GM21576 (cell line): ENCODE results near the gene ITGAE.

Source experiments
- ATAC-seq: cut with Tn5 transposase; IDR thresholded peaks from one replicate; pipeline ENCODE4 v1.9.1; 2021; ENCODE audit warnings: mild to moderate bottlenecking, moderate library complexity; ENCODE audit not compliant: unreplicated experiment

Gene ITGAE

GRCh38 chr17:3697103-3697476 is 103.9 kb downstream of the ITGAE start:
- no peak for ATAC-seq

- ATAC-seq: no peak
These were observed 105.1 kb downstream of the ITGAE start, which contains the start of gene P2RX5 for GRCh38 chr17:3695723-3696411. P2RX5 (minus strand) TSS chr17:3696155; CDS start chr17:3696005, 150 bp downstream.

DNA sequence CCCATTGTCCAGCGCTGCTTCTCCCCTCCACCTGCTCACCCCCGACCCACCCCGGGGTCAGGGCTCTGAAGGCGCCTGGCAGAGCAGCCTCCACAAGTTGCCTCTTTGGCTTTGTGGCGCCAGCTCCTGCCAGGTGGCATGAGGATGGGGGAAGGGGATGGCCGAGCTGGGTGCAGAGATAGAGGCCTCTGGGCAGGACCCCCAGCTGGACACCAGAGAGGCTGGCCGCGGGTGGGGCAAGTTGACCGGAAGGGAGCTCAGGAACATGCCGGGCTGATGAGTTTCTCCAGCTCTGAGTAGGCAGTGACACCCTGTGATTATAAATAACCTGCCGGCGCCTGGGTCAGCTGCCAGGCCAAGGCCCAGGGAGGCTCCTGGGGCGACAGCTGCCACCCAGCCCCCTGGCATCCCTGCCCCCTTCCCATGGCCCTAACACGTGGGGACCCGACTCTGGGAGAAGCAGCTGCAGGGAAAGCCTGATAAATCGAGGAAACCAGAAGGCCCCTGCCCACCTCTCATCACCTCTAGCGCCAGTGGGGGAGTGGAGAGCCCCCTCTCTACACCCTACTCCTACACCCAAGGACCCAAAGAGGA is 105.8 kb downstream of the ITGAE start:
- no peak for ATAC-seq

GRCh38 chr17:3693829-3694231 is 107.2 kb downstream of the ITGAE start:
- peak; percentile 53 for ATAC-seq

- ATAC-seq: no peak
These were observed 107.8 kb downstream of the ITGAE start for GRCh38 chr17:3693141-3693540.

DNA sequence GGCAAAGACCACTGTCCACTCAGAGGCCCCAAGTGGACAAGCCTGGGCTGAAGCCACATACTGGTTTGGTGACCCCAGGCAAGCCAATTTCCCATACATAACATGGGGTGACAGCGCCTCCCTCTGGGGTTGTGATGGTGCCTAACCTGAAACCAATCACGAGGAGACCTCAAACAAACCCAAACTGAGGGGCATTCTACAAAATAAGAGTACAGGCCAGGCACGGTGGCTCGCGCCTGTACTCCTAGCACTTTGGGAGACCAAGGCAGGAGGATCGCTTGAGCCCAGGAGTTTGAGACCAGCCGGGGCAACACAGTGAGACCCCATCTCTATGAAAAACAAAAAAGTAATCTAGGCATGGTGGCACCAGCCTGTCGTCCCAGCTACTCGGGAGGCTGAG is 108.6 kb downstream of the ITGAE start:
- ATAC-seq: no peak

DNA sequence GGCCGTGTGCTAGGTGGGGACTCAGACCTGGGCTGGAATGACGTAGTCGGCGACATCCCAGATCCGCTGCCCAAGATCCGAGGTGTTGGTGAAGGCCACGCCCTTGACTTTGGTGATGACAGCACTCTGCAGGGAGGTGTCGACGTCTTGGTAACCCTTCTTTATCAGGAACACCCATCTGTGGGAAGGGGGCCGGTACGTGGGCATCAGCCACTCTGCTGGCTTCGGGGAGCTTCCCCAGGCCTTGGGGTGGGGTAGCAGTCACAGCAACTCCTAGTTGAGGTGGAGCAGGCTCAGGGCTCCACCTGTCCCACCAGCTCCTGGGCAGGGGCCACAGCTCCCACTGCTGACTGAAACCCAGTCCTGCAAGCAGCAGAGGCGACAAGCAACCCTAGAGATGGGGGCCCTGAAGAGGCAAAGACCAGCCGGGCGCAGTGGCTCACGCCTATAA is 109.3 kb downstream of the ITGAE start:
- no peak for ATAC-seq

DNA sequence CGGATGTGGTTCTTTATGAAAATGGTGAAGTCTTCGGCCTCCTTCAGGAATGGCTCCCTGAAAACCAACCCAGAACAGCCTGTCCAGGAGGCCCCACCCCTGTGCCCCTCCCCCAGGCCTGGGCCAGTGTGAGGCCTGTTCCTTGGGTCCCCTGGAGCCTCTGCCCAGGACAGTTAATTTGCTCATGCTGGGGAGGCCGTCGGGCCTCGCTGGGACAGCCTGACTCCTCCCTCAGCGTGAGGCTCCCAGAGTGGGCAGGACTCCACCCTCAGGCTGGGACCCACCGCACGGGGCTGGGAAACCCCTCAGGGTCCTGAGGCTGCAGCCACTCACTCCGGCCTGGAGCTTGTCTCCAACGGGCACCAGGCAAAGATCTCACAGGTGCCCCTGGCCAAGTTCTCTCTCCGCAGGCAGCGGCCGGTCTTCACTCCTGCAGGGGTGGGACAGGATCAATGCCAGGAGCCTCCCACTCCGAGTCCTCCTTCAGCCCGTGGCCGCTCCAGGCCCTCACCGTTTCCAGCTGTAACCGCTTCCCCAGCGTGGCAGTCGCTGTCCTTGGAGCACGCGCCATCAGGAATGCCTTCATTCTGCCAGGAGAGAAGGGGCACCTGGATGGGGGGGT is 110.8 kb downstream of the ITGAE start:
- ATAC-seq: no peak

DNA sequence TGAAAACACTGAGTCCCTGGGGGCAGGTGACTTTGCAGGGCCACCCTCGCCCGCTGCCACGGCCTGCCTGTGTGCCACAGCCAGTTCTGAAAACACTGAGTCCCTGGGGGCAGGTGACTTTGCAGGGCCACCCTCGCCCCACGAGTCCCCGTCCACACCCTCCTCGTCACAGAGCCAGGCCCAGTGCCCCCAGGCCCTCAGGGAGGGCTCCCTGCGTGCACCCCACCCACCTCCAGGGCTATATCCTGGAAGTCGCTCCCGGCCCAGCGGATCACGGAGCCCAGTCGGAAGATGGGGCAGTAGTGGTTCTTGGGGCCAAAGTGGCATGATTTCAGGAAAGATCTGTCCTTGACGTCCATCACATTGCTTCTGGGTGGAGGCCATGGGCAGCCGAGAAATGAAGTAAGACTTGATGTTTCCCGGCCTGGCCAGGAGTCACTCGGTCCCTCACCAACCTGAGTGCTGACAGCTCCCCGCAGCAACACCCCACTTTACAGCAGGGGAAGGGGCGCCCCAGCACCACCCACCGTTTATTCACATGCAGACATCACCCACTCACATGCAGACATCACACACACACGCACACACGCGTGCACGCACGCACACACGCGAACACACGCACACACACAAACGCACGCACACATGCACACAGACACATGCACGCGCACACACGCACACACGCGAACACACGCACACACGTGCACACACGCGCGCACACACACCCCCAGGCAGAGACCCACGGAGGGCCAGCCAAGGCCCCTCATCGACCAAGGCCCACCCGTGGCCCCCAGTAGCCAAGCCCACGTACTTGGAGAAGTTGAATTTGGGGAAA is 111.5 kb downstream of the ITGAE start:
- ATAC-seq: no peak

DNA sequence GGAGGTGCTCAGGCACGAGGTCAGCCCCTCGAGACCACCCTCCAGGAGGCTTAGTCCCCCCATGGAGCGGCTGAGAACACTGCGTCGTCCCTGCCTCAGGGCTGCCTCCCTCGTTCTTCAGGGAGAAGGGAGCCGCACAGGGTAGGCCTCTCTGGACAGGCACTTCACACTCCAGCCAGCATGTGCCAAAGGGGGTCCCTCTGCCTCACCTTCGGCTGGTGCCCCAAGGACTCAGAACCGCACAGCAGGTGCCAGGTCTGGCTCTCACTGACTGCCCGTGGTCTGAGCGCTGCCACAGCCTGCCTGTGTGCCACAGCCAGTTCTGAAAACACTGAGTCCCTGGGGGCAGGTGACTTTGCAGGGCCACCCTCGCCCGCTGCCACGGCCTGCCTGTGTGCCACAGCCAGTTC is 112.1 kb downstream of the ITGAE start:
- no peak for ATAC-seq

- no peak for ATAC-seq
These were observed 112.9 kb downstream of the ITGAE start for GRCh38 chr17:3688027-3688553.

DNA sequence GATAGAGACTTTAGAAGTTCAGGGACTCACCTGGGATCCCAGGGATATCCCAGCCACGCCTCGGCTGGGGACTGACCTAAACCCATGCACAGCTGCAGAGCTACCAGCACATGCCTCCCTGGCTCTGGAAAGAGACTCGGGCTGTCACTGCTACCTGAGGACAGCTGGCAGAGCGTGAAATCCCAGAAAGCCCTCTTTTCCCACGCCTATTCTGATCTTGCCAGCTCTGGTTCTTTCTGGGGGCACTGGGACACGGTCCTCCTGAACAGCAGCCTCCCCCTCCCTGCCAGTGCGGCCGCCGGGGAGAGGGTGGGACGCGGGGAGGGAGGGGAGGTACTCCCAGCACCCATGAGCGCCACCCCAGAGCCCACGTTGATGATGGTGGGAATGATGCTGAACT is 115.8 kb downstream of the ITGAE start:
- no peak for ATAC-seq

GRCh38 chr17:3683054-3683511 is 117.9 kb downstream of the ITGAE start:
- ATAC-seq: no peak

- ATAC-seq: no peak
These were observed 119.0 kb downstream of the ITGAE start for GRCh38 chr17:3682033-3682432.

DNA sequence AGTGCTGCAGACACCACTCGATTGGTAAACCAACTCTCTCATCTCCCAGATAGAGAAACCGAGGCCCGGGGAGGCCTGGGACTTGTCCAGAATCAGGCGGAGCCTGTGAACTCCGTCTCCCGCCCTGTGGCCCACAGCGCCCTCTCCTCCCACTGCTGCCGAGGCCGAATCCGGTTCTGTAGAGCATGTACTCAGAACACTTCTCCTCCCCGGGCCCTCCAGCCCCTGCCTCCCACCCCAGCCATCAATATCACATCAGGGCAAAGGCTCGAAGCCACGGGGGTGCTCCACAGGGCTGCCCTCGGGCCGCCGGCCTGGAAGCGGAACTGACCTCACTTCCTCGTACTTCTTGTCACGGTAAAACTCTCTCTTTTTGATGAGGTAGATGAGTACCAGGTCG is 119.4 kb downstream of the ITGAE start:
- ATAC-seq: no peak

GRCh38 chr17:3681057-3681456 is 119.9 kb downstream of the ITGAE start:
- no peak for ATAC-seq

GRCh38 chr17:3679531-3680126 is 121.4 kb downstream of the ITGAE start:
- ATAC-seq: no peak

DNA sequence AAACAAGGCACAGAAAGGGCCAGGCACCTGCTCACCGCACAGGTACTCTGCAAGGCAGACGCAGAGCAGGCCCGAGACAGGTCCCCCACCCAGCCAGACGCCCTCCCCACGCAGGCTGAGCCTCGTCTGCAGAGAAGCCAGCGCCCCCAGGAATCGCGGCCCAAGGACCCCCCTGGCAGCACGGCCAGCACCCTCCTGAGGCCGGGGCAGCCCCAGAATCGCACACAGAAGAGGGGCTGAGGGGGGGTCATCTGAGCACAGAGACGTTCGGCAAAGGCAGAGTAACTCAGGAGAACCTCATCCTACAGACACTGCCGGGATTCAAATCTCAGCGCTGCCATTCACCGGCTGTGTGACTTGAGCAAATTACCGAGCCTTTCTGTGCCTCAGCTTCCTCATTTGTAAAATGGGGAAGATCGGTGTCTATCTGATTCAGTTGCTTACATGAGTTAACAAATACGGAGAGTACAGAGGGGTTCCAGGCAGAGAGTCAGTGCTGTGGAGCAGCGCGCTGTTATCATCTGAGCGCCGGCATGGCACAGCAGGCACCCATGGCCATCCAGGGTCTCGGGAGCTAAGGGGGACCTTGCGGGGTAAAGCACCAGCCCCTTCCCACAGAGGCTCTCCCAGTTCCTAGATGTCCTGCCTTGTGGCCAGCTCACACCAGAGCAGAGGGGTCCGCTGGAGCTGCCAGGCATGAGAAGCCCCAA is 122.0 kb downstream of the ITGAE start:
- ATAC-seq: no peak

- no peak for ATAC-seq
These were observed 122.7 kb downstream of the ITGAE start for GRCh38 chr17:3678095-3678820.
